ENCODE measurements around the gene ATAD3A.
A peak's percentile ranks its signal among the peaks of the same experiment; 100 is the strongest.

DNA sequence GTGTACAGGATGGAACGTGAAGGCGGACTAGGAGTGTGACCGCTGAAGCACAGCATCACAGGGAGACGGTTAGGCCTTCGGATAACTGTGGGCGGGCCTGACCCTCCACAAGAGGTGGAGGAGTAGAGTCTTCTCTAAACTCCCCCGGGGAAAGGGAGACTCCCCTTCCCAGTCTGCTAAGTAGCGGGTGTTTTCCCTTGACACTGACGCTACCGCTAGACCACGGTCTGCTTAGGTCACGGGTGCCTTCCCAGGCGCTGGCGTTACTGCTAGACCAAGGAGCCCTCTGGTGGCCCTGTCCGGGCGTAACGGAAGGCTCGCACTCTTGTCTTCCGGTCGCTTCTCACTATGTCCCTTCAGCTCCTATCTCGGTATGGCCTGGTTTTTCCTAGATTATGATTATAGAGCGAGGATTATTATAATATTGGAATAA lies 6.6 kb upstream of the ATAD3A start:
- TF ChIP-seq CTCF (IDR thresholded peaks at IDR 0.05) (peak; percentile 13 to 42 (median 23)), POLR2AphosphoS5 (IDR thresholded peaks at IDR 0.05) (peak in 1 of 3 donors; percentile 1)
